Endothelial cell of umbilical vein (primary cell): ENCODE measurements around the gene OR5I1. TPM values are rescaled to one million over a fixed set of nuclear protein-coding genes. Genes with fewer than 3 reads are reported as not detected.

ENCODE experiments used
- BruUV-seq: library from RNA; stranded (reverse); fragments of 400-500 nt; replicated peaks from 2 replicates; lab custom pipeline; 2021; lab: Mats Ljungman, UMichigan
- CTCF ChIA-PET: fragments of 300-600, 350-600 bp; sonication (Branson Sonifier 250); formaldehyde crosslinking; loops from one replicate; lab custom pipeline; 2021; ENCODE audit warnings: antibody characterized with exemption, inconsistent platforms; lab: Charles Lee
- POLR2A ChIA-PET: fragments of 300-600, 350-600 bp; sonication (Branson Sonifier 250); formaldehyde crosslinking; loops from one replicate; lab custom pipeline; 2021; ENCODE audit warnings: antibody characterized with exemption, inconsistent platforms; lab: Charles Lee
- DNase-seq: peaks from one replicate; pipeline ENCODE4 v3.0.0-alpha.2; 2011; ENCODE audit warnings: low read depth, low spot score
- FAIRE-seq: peaks from 2 replicates; lab custom pipeline; 2011; peaks lifted over from hg19 to GRCh38; lab: Jason Lieb, UNC
- H2AFZ ChIP-seq: 2 replicates; pipeline ENCODE4 v1.6.0; 2012; ENCODE audit warnings: low read depth, low read length, control low read depth, inconsistent platforms
- H3K27ac ChIP-seq: 2 replicates; pipeline ENCODE4 v1.5.1; 2011; ENCODE audit warnings: low read depth, mild to moderate bottlenecking, control low read depth, low read length, moderate library complexity; ENCODE audit not compliant: insufficient read depth
- H3K27me3 ChIP-seq, 2 experiments: 2 replicates each; pipeline versions ENCODE4 v1.6.0 to v1.6.1; 2011; ENCODE audit warnings: low read length in 2 of 2, mixed read lengths in 1 of 2; ENCODE audit not compliant: control insufficient read depth in 2 of 2, insufficient read depth in 2 of 2
- H3K36me3 ChIP-seq, 2 experiments: 2 replicates in 1 of 2; 3 replicates in 1 of 2; pipeline ENCODE4 v1.5.1; 2011; ENCODE audit warnings: low read length in 2 of 2, mild to moderate bottlenecking in 1 of 2, moderate library complexity in 1 of 2; ENCODE audit not compliant: control insufficient read depth in 2 of 2, insufficient read depth in 2 of 2; ENCODE audit errors: extremely low read depth in 1 of 2
- H3K4me1 ChIP-seq: 3 replicates; pipeline ENCODE4 v1.5.1; 2011; ENCODE audit warnings: mild to moderate bottlenecking, low read length; ENCODE audit not compliant: control insufficient read depth, insufficient read depth; ENCODE audit errors: extremely low read depth
- H3K4me2 ChIP-seq: 2 replicates; pipeline ENCODE4 v1.6.1; 2011; ENCODE audit warnings: low read length, control low read depth, mixed read lengths; ENCODE audit not compliant: insufficient read depth
- H3K4me3 ChIP-seq, 3 experiments: fragments of 200-600 bp in 1 of 3; sonication (generic), shearing (Covaris generic) in 1 of 3; replicated peaks in 1 of 3; 2 replicates each; pipeline ENCODE4 v1.5.1; 2011 to 2016; ENCODE audit warnings: control low read depth in 3 of 3, low read length in 3 of 3, mild to moderate bottlenecking in 2 of 3, inconsistent platforms in 1 of 3, low read depth in 1 of 3, moderate library complexity in 1 of 3; ENCODE audit not compliant: insufficient read depth in 1 of 3
- H3K79me2 ChIP-seq: 2 replicates; pipeline ENCODE4 v1.6.0; 2012; ENCODE audit warnings: low read length, inconsistent platforms; ENCODE audit not compliant: control insufficient read depth, insufficient read depth
- H3K9ac ChIP-seq: replicated peaks from 2 replicates; pipeline ENCODE3; 2011; ENCODE audit warnings: low read length, control low read depth; ENCODE audit not compliant: insufficient read depth; ENCODE audit errors: extremely low read depth
- H3K9me1 ChIP-seq: replicated peaks from 3 replicates; pipeline ENCODE4 v1.6.0; 2011; ENCODE audit warnings: mild to moderate bottlenecking, low read length; ENCODE audit not compliant: control insufficient read depth, insufficient read depth; ENCODE audit errors: extremely low read depth
- H3K9me3 ChIP-seq: replicated peaks from 2 replicates; pipeline ENCODE4 v1.5.1; 2012; ENCODE audit warnings: low read length, inconsistent platforms; ENCODE audit not compliant: control insufficient read depth, insufficient read depth
- H4K20me1 ChIP-seq: replicated peaks from 2 replicates; pipeline ENCODE3; 2011; ENCODE audit warnings: mild to moderate bottlenecking, low read length; ENCODE audit not compliant: control insufficient read depth, insufficient read depth; ENCODE audit errors: extremely low read depth
- EZH2 ChIP-seq: IDR thresholded peaks from 2 replicates; pipeline ENCODE4 v1.6.1; 2012; ENCODE audit warnings: borderline replicate concordance, low read depth, mild to moderate bottlenecking, moderate library complexity, low read length, inconsistent platforms; ENCODE audit not compliant: severe bottlenecking
- FOS ChIP-seq: IDR thresholded peaks from 2 replicates; pipeline ENCODE4 v1.6.1; 2011; ENCODE audit warnings: mild to moderate bottlenecking, low read length, moderate library complexity, borderline replicate concordance; ENCODE audit not compliant: insufficient read depth
- GATA2 ChIP-seq: IDR thresholded peaks from 2 replicates; pipeline ENCODE4 v1.7.0; 2011; ENCODE audit warnings: low read depth, mild to moderate bottlenecking, moderate library complexity, mixed read lengths, low read length; ENCODE audit not compliant: insufficient read length, insufficient read depth
- JUN ChIP-seq: IDR thresholded peaks from 2 replicates; pipeline ENCODE4 v1.6.1; 2011; ENCODE audit warnings: borderline replicate concordance, low read depth; ENCODE audit not compliant: insufficient read length, insufficient read depth
- MYC ChIP-seq: IDR thresholded peaks from one replicate; pipeline ENCODE4 v1.6.1; 2011; ENCODE audit warnings: mild to moderate bottlenecking, low read depth, low read length
- POLR2A ChIP-seq: IDR thresholded peaks from 2 replicates; pipeline ENCODE4 v1.6.1; 2012; ENCODE audit warnings: low read depth, mild to moderate bottlenecking, control low read depth, low read length
- POLR2AphosphoS5 ChIP-seq: IDR thresholded peaks from 2 replicates; pipeline ENCODE4 v1.6.1; 2012; ENCODE audit warnings: low read depth, mild to moderate bottlenecking, control low read depth, low read length, moderate library complexity; ENCODE audit not compliant: insufficient read depth
- dilution Hi-C: fragments of 300-500 bp; cut with MboI; formaldehyde crosslinking; loops from one replicate; pipeline ENCODE4 v1.15.0; 2019; ENCODE audit warnings: low sequenced_read_pairs; ENCODE audit not compliant: extremely low pct_ligation_motif_present
- intact Hi-C: fragments of 100-400 bp; cut with micrococcal nuclease; formaldehyde crosslinking; loops from one replicate; pipeline ENCODE4 v1.10.0; 2022
- polyA plus RNA-seq, 4 experiments: library from polyadenylated mRNA; depleted of rRNA in 3 of 4; stranded (reverse) in 3 of 4; unstranded in 1 of 4; fragments of >200 nt; gene quantifications; 2 replicates each; pipeline versions ENCODE4 v1.2.1 to v1.2.3, GENCODE V29; 2011 to 2012; ENCODE audit warnings: missing spikeins in 1 of 4
- total RNA-seq: library from RNA; stranded (reverse); gene quantifications from 2 replicates; pipeline ENCODE4 v1.2.3, GENCODE V29; 2021
- TF ChIP-seq, protein P1 (sequence below): IDR thresholded peaks from 2 replicates; pipeline ENCODE4 v1.6.1; 2011; ENCODE audit not compliant: insufficient read depth, insufficient read length

The OR5I1 gene
- total and polyA plus RNA-seq, 2 donors (not counting 3 experiments of a cell fraction or from before 2014, with no cell fraction given), result not detected

DNA sequence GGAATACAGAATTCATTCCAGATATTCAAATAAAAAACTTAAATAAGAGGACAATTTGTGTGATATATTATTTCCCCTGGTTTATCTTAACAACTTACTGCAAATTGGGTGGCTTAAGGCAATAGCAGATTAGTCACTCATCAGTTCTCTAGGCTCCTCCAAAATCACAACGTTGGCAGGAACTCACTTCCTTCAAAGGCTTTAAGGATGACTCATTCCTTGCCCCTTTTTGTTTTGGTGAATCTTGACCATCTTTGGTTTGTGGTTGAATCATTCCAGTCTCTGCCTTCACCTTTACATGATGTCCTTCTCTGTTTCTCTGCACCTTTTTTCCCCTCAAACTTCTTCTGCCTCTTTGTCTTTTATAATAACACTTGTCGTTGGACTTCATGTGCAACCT is 30.2 kb upstream of the OR5I1 start:
- intact Hi-C loops, result no loop called here
- FAIRE-seq, result no peak

DNA sequence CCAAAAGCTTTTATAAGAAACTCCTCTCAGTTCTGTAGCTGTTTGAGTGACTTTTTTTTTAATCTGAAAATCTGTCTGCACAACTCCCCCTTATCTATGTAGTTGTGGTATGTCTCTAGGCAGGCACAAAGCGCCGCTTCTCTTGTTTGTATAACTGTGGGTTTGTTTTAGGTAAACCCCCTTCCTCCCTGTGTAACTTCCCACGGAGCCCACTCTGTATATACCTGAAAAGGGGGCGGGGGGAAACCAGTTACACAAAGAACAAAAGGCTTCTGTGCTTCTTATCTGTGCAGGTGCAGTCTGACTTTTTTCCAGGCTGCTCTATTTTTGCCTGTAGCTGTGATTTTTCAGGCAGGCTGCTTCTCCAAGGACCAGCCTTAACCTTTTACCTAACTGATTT is 20.3 kb upstream of the OR5I1 start:
- Histone ChIP-seq H3K79me2 (no peaks in the 10 kb centered on the region), H3K9ac (no peak overlapping the region), H3K27ac (no peak overlapping the region), H3K4me3 (no peak overlapping the region), H3K4me2 (no peak overlapping the region), H4K20me1 (no peaks in the 10 kb centered on the region), H3K9me3 (peaks cover 4% of the 10 kb centered on the region), H3K4me1 (no peaks in the 10 kb centered on the region), H2AFZ (no peak overlapping the region), H3K36me3 (no peaks in the 10 kb centered on the region), H3K27me3 (no peaks in the 10 kb centered on the region), H3K9me1 (no peaks in the 10 kb centered on the region)
- intact Hi-C loops (no loop called here), dilution Hi-C loops (no loop called here)
- ChIA-PET CTCF (no interaction called here), POLR2A (no interaction called here)
- TF ChIP-seq GATA2, result no peak
- no peak for TF ChIP-seq MYC
- no peak for TF ChIP-seq POLR2A
- FAIRE-seq (no peak), DNase-seq (no peak)
- no TSS peak for BruUV-seq

More for the DNA sequence above, 30.2 kb upstream of the OR5I1 start:
- DNase-seq, result no peak
- ChIA-PET CTCF (no interaction called here), POLR2A (no interaction called here)
- Histone ChIP-seq H3K9me1 (no peaks in the 10 kb centered on the region), H3K9me3 (peaks cover 2% of the 10 kb centered on the region), H3K4me1 (no peaks in the 10 kb centered on the region), H3K36me3 (no peaks in the 10 kb centered on the region), H3K27ac (no peak overlapping the region), H2AFZ (no peak overlapping the region), H3K79me2 (no peaks in the 10 kb centered on the region), H3K4me3 (no peak overlapping the region), H4K20me1 (no peaks in the 10 kb centered on the region), H3K9ac (no peak overlapping the region), H3K27me3 (no peaks in the 10 kb centered on the region), H3K4me2 (no peak overlapping the region)
- dilution Hi-C loops, result no loop called here
- TF ChIP-seq MYC (no peak), POLR2AphosphoS5 (no peak), POLR2A (no peak), FOS (no peak), GATA2 (no peak), JUN (peak; percentile 5), EZH2 (no peak)
- TF ChIP-seq, protein P1, sequence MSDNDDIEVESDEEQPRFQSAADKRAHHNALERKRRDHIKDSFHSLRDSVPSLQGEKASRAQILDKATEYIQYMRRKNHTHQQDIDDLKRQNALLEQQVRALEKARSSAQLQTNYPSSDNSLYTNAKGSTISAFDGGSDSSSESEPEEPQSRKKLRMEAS, result no peak
- no TSS peak for BruUV-seq
